ENCODE data around the gene PALLD.
"Not testable (repeated sequence)": the region's sequence is repeated elsewhere in the genome, so short reads cannot be mapped to it uniquely, and the experiment has no call there.

PALLD gene

DNA sequence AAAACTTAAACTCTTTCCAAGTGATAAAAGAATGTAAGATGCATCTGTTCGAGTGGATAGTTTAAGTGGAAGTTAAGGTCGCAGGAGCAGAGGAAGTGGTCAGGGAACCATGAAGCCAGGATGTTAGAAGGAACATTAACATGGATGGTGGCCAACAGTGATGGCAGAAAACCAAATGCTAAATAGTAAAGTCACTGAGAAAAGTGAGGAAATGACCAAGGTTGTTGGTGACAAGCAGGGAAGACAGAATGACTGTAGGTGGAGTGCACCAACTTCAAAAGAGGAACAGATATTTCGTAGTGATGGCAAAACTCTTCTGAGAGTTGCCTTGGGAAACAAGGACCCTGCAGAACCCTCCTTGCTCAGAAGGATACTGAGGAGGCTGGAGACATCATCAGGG, 226.2 kb downstream of the PALLD start:
- Histone ChIP-seq H3K4me3 (ENCODE audit: severe bottlenecking) (no peak overlapping the region), H3K9me3 (ENCODE audit: severe bottlenecking) (peaks cover 3% of the 10 kb centered on the region), H3K27me3 (ENCODE audit: insufficient read depth, poor library complexity, severe bottlenecking) (no peaks in the 10 kb centered on the region), H3K4me1 (ENCODE audit: insufficient read depth, poor library complexity, severe bottlenecking) (no peaks in the 10 kb centered on the region), H3K27ac (ENCODE audit: poor library complexity, severe bottlenecking) (no peak overlapping the region), H3K36me3 (ENCODE audit: low read depth) (no peaks in the 10 kb centered on the region)
- no peak for DNase-seq (ENCODE audit: low spot score)
- no peak for TF ChIP-seq CTCF (IDR thresholded peaks at IDR 0.05; ENCODE audit: poor library complexity, severe bottlenecking)
- ATAC-seq (ENCODE audit: low read depth): no peak

- Histone ChIP-seq H3K4me1 (ENCODE audit: insufficient read depth, poor library complexity, severe bottlenecking) (no peaks in the 10 kb centered on the region), H3K36me3 (ENCODE audit: low read depth) (no peaks in the 10 kb centered on the region), H3K4me3 (ENCODE audit: severe bottlenecking) (no peak overlapping the region), H3K9me3 (ENCODE audit: severe bottlenecking) (peaks cover 3% of the 10 kb centered on the region), H3K27ac (ENCODE audit: poor library complexity, severe bottlenecking) (no peak overlapping the region), H3K27me3 (ENCODE audit: insufficient read depth, poor library complexity, severe bottlenecking) (no peaks in the 10 kb centered on the region)
- TF ChIP-seq CTCF (IDR thresholded peaks at IDR 0.05; ENCODE audit: poor library complexity, severe bottlenecking): no peak
- ATAC-seq (ENCODE audit: low read depth) (no peak), DNase-seq (ENCODE audit: low spot score) (no peak)
Observed at GRCh38 chr4:168723569-168723968, 226.7 kb downstream of the PALLD start.

- no peak for TF ChIP-seq CTCF (IDR thresholded peaks at IDR 0.05; ENCODE audit: poor library complexity, severe bottlenecking)
- no peaks in the 10 kb centered on the region for H3K27me3 ChIP-seq (ENCODE audit: insufficient read depth, poor library complexity, severe bottlenecking)
- H3K27ac ChIP-seq (ENCODE audit: poor library complexity, severe bottlenecking): no peak overlapping the region
- no peaks in the 10 kb centered on the region for H3K36me3 ChIP-seq (ENCODE audit: low read depth)
- H3K9me3 ChIP-seq (ENCODE audit: severe bottlenecking): peaks cover 3% of the 10 kb centered on the region
- H3K4me3 ChIP-seq (ENCODE audit: severe bottlenecking): no peak overlapping the region
- no peak for DNase-seq (ENCODE audit: low spot score)
- ATAC-seq (ENCODE audit: low read depth): no peak
- H3K4me1 ChIP-seq (ENCODE audit: insufficient read depth, poor library complexity, severe bottlenecking): no peaks in the 10 kb centered on the region
Observed at GRCh38 chr4:168724243-168724642, 227.4 kb downstream of the PALLD start.

DNA sequence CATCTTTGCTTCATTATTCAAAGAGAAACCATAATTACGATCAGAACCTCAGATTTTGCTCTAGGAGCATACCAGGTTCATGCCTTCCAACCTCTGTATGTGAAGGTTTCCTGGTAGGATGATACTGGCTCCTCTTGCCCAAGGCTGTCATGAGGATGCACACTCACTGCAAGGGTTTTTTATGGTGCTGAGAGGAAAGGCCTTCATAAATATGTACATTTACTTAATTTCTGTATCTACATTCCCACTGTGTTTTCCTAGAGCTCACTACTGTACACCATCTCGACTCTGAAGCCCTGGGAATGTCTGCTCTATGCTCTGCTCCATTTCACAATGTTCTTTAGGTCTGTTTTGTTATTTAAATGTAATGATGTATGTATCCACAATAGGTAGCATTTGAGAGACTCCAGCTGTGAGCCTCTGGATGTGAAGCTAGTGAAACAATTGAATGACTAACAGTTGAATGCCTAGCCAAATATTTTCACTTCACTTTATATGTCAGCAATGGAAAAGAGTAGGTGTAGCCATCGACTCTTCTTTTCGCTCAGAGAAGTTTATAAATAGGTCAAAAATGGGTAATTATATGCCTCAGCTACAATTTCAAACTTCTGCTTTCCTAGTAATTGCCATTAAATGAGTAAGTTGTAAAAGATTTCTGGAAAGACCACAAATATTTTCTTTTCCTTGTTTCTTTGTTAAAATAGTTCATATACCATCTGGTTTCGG, 228.0 kb downstream of the PALLD start:
- DNase-seq (ENCODE audit: low spot score) (no peak), ATAC-seq (ENCODE audit: low read depth) (no peak)
- no peak for TF ChIP-seq CTCF (IDR thresholded peaks at IDR 0.05; ENCODE audit: poor library complexity, severe bottlenecking)
- H3K27me3 ChIP-seq (ENCODE audit: insufficient read depth, poor library complexity, severe bottlenecking): no peaks in the 10 kb centered on the region
- H3K27ac ChIP-seq (ENCODE audit: poor library complexity, severe bottlenecking): no peak overlapping the region
- H3K4me3 ChIP-seq (ENCODE audit: severe bottlenecking): no peak overlapping the region
- H3K36me3 ChIP-seq (ENCODE audit: low read depth): no peaks in the 10 kb centered on the region
- H3K9me3 ChIP-seq (ENCODE audit: severe bottlenecking): peaks cover 3% of the 10 kb centered on the region
- no peaks in the 10 kb centered on the region for H3K4me1 ChIP-seq (ENCODE audit: insufficient read depth, poor library complexity, severe bottlenecking)

- TF ChIP-seq CTCF (IDR thresholded peaks at IDR 0.05; ENCODE audit: poor library complexity, severe bottlenecking): no peak
- Histone ChIP-seq H3K27me3 (ENCODE audit: insufficient read depth, poor library complexity, severe bottlenecking) (no peaks in the 10 kb centered on the region), H3K36me3 (ENCODE audit: low read depth) (no peaks in the 10 kb centered on the region), H3K9me3 (ENCODE audit: severe bottlenecking) (peaks cover 3% of the 10 kb centered on the region), H3K4me3 (ENCODE audit: severe bottlenecking) (no peak overlapping the region), H3K4me1 (ENCODE audit: insufficient read depth, poor library complexity, severe bottlenecking) (no peaks in the 10 kb centered on the region), H3K27ac (ENCODE audit: poor library complexity, severe bottlenecking) (no peak overlapping the region)
- ATAC-seq (ENCODE audit: low read depth): no peak
- no peak for DNase-seq (ENCODE audit: low spot score)
Observed at GRCh38 chr4:168725930-168726329, 229.1 kb downstream of the PALLD start.

DNA sequence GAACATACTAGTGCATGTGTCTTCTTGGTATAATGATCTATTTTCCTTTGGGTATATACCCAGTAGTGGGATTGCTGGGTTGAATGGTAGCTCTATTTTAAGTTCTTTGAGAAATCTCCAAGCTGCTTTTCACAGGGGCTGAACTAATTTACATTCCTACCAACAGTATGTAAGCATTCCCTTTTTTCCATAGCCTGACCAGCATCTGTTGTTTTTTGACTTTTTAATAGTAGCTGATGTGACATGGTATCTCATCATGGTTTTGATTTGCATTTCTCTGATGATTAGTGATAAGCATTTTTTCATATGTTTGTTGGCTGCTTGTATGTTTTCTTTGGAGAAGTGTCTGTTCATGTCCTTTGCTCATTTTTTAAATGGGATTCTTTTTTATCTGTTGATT, 230.3 kb downstream of the PALLD start:
- not testable (repeated sequence) for H3K4me1 ChIP-seq (ENCODE audit: insufficient read depth, poor library complexity, severe bottlenecking); H3K4me3 ChIP-seq (ENCODE audit: severe bottlenecking); H3K27me3 ChIP-seq (ENCODE audit: insufficient read depth, poor library complexity, severe bottlenecking); H3K9me3 ChIP-seq (ENCODE audit: severe bottlenecking); DNase-seq (ENCODE audit: low spot score); ATAC-seq (ENCODE audit: low read depth); H3K27ac ChIP-seq (ENCODE audit: poor library complexity, severe bottlenecking); H3K36me3 ChIP-seq (ENCODE audit: low read depth)

Data from RWPE2 (cell line).